Suprapubic skin (tissue), 4 donors: ENCODE data around the gene CPB2.

Experiments used
- EP300 ChIP-seq: sonication (generic); formaldehyde crosslinking; IDR thresholded peaks from one replicate; pipeline ENCODE4 v1.6.1; 2017; ENCODE audit warnings: antibody characterized with exemption
- POLR2A ChIP-seq, 2 donors: fragments of 450-650 bp; IDR thresholded peaks; one replicate each; pipeline ENCODE4 v1.6.1; 2017; ENCODE audit warnings: antibody characterized with exemption in 2 of 2, mild to moderate bottlenecking in 2 of 2, moderate library complexity in 2 of 2
- POLR2AphosphoS5 ChIP-seq, 3 donors: sonication (generic); formaldehyde crosslinking; IDR thresholded peaks; one replicate each; pipeline ENCODE4 v1.6.1; 2017; ENCODE audit warnings: antibody characterized with exemption in 3 of 3
- TF ChIP-seq, protein P1 (sequence below), 2 donors: fragments of 200-600 bp in 1 of 2; fragments of 450-650 bp in 1 of 2; sonication (generic) in 1 of 2; IDR thresholded peaks; one replicate each; pipeline ENCODE4 v1.5.1; 2016 to 2019; ENCODE audit warnings: antibody characterized with exemption in 2 of 2, mild to moderate bottlenecking in 1 of 2, moderate library complexity in 1 of 2

DNA sequence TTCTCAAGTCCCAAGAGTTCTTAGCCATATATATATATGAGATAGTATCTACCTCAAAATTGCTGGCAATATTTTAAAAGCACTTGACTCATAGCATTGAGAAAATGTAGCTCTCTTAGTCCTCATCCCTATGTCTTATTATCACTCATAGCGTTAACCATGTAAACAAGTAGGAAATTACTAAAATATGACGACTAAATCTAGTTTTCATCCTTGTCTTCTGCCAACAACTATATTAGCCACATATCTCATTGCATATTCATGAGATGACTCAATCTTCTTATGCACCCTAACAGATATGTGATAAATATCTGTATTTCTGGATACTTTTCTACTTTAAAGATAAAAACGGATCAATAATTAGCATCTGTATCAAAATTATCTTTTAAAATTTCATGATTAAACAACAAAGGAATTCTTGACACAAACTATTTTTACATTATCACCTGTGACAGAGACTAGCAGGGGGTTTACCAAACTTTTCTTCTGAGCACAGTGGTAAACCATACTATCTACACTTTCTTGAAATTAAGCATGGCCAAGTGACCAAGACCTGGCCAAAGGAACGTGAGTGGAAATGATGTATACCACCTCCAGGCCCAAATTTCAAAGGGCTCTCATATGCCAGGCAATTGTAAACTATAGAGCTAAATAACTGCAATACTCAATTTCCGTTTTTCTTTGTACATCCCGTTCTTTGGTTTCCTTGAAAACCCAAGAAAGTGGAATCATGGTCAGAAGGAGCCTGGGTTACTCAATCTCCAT is 98.0 kb downstream of the CPB2 start:
- no peak for TF ChIP-seq POLR2AphosphoS5 (IDR thresholded peaks at IDR 0.05)
- no peak for TF ChIP-seq EP300
- TF ChIP-seq, protein P1, sequence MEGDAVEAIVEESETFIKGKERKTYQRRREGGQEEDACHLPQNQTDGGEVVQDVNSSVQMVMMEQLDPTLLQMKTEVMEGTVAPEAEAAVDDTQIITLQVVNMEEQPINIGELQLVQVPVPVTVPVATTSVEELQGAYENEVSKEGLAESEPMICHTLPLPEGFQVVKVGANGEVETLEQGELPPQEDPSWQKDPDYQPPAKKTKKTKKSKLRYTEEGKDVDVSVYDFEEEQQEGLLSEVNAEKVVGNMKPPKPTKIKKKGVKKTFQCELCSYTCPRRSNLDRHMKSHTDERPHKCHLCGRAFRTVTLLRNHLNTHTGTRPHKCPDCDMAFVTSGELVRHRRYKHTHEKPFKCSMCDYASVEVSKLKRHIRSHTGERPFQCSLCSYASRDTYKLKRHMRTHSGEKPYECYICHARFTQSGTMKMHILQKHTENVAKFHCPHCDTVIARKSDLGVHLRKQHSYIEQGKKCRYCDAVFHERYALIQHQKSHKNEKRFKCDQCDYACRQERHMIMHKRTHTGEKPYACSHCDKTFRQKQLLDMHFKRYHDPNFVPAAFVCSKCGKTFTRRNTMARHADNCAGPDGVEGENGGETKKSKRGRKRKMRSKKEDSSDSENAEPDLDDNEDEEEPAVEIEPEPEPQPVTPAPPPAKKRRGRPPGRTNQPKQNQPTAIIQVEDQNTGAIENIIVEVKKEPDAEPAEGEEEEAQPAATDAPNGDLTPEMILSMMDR (IDR thresholded peaks at IDR 0.05): no peak
- no peak for TF ChIP-seq POLR2A (IDR thresholded peaks at IDR 0.05)
